Activated T-helper 1 cell treated with anti-CD3 and anti-CD28 coated beads, Interleukin-12 subunit alpha, Interleukin-12 subunit beta, Interleukin-2, Interleukin-4 antibody, amounts not matched to agents 30 ng/mL and 10 ng/mL and 1 ng/mL, durations not matched to agents 14 hours and 24 hours and 36 hours (primary cell): ENCODE data around the gene ITPR1. TPM values are rescaled to one million over a fixed set of nuclear protein-coding genes. Genes with fewer than 3 reads are reported as not detected.

Source experiments
- DNase-seq: peaks from one replicate; pipeline ENCODE4 v3.0.0; 2021; ENCODE audit warnings: low spot score
- H3K27ac Mint-ChIP-seq: one replicate; pipeline ENCODE4 v1.8.0; 2021; ENCODE audit warnings: mild to moderate bottlenecking, mixed read lengths
- H3K27me3 Mint-ChIP-seq: one replicate; pipeline ENCODE4 v1.8.0; 2022; ENCODE audit warnings: mild to moderate bottlenecking, moderate library complexity, mixed read lengths; ENCODE audit not compliant: insufficient read depth
- H3K36me3 Mint-ChIP-seq: one replicate; pipeline ENCODE4 v1.8.0; 2021; ENCODE audit warnings: low read depth, mixed read lengths
- H3K4me1 Mint-ChIP-seq: one replicate; pipeline ENCODE4 v1.8.0; 2021; ENCODE audit warnings: low read depth, mixed read lengths
- H3K4me3 Mint-ChIP-seq: one replicate; pipeline ENCODE4 v1.8.0; 2021; ENCODE audit warnings: mild to moderate bottlenecking, moderate library complexity, mixed read lengths
- H3K9me3 Mint-ChIP-seq: one replicate; pipeline ENCODE4 v1.8.0; 2021; ENCODE audit warnings: mixed read lengths
- intact Hi-C: fragments of 100-400 bp; cut with micrococcal nuclease; formaldehyde crosslinking; loops from one replicate; pipeline ENCODE4 v1.15.1; 2024
- total RNA-seq: library from RNA; stranded (reverse); gene quantifications from 2 replicates; pipeline ENCODE4 v1.2.3, GENCODE V29; 2022

The ITPR1 gene
- total RNA-seq, 1 donor from 2014 or later = 108 TPM

GRCh38 chr3:4466741-4467521 lies 26.2 kb upstream of the ITPR1 start, which contains the start of gene SUMF1:
SUMF1 (minus strand) TSS chr3:4467269; CDS start chr3:4467245, 24 bp downstream.
- intact Hi-C loops = loop anchor here (1.0 to 2.0 kb wide), 7 partner anchors 26 to 656 kb away; partner anchors contain the start of genes ARL8B, ITPR1 and SETMAR
- peak within 1 kb of the TSS; percentile 91 for H3K27ac Mint-ChIP-seq
- H3K27me3 Mint-ChIP-seq = peaks cover 2% of the 10 kb centered on the region
- H3K4me1 Mint-ChIP-seq = peaks cover 15% of the 10 kb centered on the region
- H3K9me3 Mint-ChIP-seq = no peaks in the 10 kb centered on the region
- peak within 1 kb of the TSS; percentile 95 for H3K4me3 Mint-ChIP-seq
- peak; percentile 68 for DNase-seq
- no peaks in the 10 kb centered on the region for H3K36me3 Mint-ChIP-seq

GRCh38 chr3:4467522-4467867 lies 25.7 kb upstream of the ITPR1 start:
- intact Hi-C loops = loop anchor here (1.0 to 2.0 kb wide), 7 partner anchors 26 to 655 kb away; partner anchors contain the start of genes ARL8B, ITPR1 and SETMAR
- H3K9me3 Mint-ChIP-seq = no peaks in the 10 kb centered on the region
- H3K4me1 Mint-ChIP-seq = peaks cover 13% of the 10 kb centered on the region

GRCh38 chr3:4471907-4472306 lies 21.2 kb upstream of the ITPR1 start:
- no peaks in the 10 kb centered on the region for H3K9me3 Mint-ChIP-seq
- H3K4me1 Mint-ChIP-seq = peaks cover 22% of the 10 kb centered on the region

More at GRCh38 chr3:4467522-4467867, 25.7 kb upstream of the ITPR1 start:
- Mint-ChIP-seq H3K4me3 (peak overlapping the region; percentile 95), H3K36me3 (no peaks in the 10 kb centered on the region), H3K27me3 (peaks cover 6% of the 10 kb centered on the region), H3K27ac (peak overlapping the region; percentile 91)
- no peak for DNase-seq

GRCh38 chr3:4472312-4472711 lies 20.8 kb upstream of the ITPR1 start:
- Mint-ChIP-seq H3K27me3 (peaks cover 11% of the 10 kb centered on the region), H3K27ac (no peak overlapping the region), H3K4me1 (peaks cover 20% of the 10 kb centered on the region), H3K36me3 (no peaks in the 10 kb centered on the region), H3K4me3 (no peak overlapping the region), H3K9me3 (no peaks in the 10 kb centered on the region)
- intact Hi-C loops = no loop called here
- no peak for DNase-seq

More at GRCh38 chr3:4471907-4472306, 21.2 kb upstream of the ITPR1 start:
- no peak for DNase-seq
- Mint-ChIP-seq H3K4me3 (no peak overlapping the region), H3K36me3 (no peaks in the 10 kb centered on the region), H3K27ac (no peak overlapping the region), H3K27me3 (peaks cover 11% of the 10 kb centered on the region)
- intact Hi-C loops = loop anchor here (1.0 kb wide), 1 partner anchor 121 kb away; no protein-coding TSS in a partner anchor

GRCh38 chr3:4472766-4473165 lies 20.4 kb upstream of the ITPR1 start:
- Mint-ChIP-seq H3K27ac (no peak overlapping the region), H3K4me1 (peaks cover 17% of the 10 kb centered on the region), H3K36me3 (no peaks in the 10 kb centered on the region), H3K27me3 (peaks cover 11% of the 10 kb centered on the region), H3K9me3 (no peaks in the 10 kb centered on the region), H3K4me3 (no peak overlapping the region)
- no peak for DNase-seq
- intact Hi-C loops = no loop called here

GRCh38 chr3:4474683-4475490 lies 18.3 kb upstream of the ITPR1 start:
- DNase-seq = peak; percentile 9
- Mint-ChIP-seq H3K9me3 (no peaks in the 10 kb centered on the region), H3K27me3 (peaks cover 22% of the 10 kb centered on the region), H3K36me3 (no peaks in the 10 kb centered on the region), H3K4me1 (peaks cover 17% of the 10 kb centered on the region), H3K4me3 (peak overlapping the region; percentile 8), H3K27ac (peak overlapping the region; percentile 62)
- intact Hi-C loops = loop anchor here (2.0 kb wide), 1 partner anchor 18 kb away; the partner anchor contains the start of gene ITPR1

- peaks cover 17% of the 10 kb centered on the region for H3K4me1 Mint-ChIP-seq
- peaks cover 23% of the 10 kb centered on the region for H3K27me3 Mint-ChIP-seq
- H3K27ac Mint-ChIP-seq = no peak overlapping the region
- intact Hi-C loops = loop anchor here (2.0 kb wide), 1 partner anchor 17 kb away; the partner anchor contains the start of gene ITPR1
- no peaks in the 10 kb centered on the region for H3K9me3 Mint-ChIP-seq
- H3K4me3 Mint-ChIP-seq = no peak overlapping the region
- H3K36me3 Mint-ChIP-seq = no peaks in the 10 kb centered on the region
- DNase-seq = no peak
Observed at GRCh38 chr3:4475804-4476203, 17.3 kb upstream of the ITPR1 start.

GRCh38 chr3:4476496-4476895 lies 16.7 kb upstream of the ITPR1 start:
- H3K27me3 Mint-ChIP-seq = peaks cover 23% of the 10 kb centered on the region
- no peaks in the 10 kb centered on the region for H3K36me3 Mint-ChIP-seq
- H3K4me1 Mint-ChIP-seq = peaks cover 17% of the 10 kb centered on the region
- H3K4me3 Mint-ChIP-seq = no peak overlapping the region
- H3K9me3 Mint-ChIP-seq = no peaks in the 10 kb centered on the region
- H3K27ac Mint-ChIP-seq = no peak overlapping the region
- intact Hi-C loops = no loop called here
- DNase-seq = no peak

- Mint-ChIP-seq H3K9me3 (no peaks in the 10 kb centered on the region), H3K27ac (no peak overlapping the region), H3K27me3 (peaks cover 19% of the 10 kb centered on the region), H3K4me1 (peaks cover 17% of the 10 kb centered on the region), H3K36me3 (no peaks in the 10 kb centered on the region), H3K4me3 (no peak overlapping the region)
- intact Hi-C loops = no loop called here
- no peak for DNase-seq
Observed at GRCh38 chr3:4478261-4478660, 14.9 kb upstream of the ITPR1 start.

GRCh38 chr3:4491855-4492207 lies 1.3 kb upstream of the ITPR1 start:
- no peaks in the 10 kb centered on the region for H3K9me3 Mint-ChIP-seq
- H3K4me3 Mint-ChIP-seq = peak overlapping the region; percentile 96
- peaks cover 41% of the 10 kb centered on the region for H3K27me3 Mint-ChIP-seq
- intact Hi-C loops = loop anchor here (2.0 to 10.0 kb wide), 5 partner anchors 17 to 631 kb away; partner anchors contain the start of gene ARL8B
- no peak overlapping the region for H3K27ac Mint-ChIP-seq
- peaks cover 47% of the 10 kb centered on the region for H3K4me1 Mint-ChIP-seq
- peaks cover 22% of the 10 kb centered on the region for H3K36me3 Mint-ChIP-seq
- DNase-seq = no peak

GRCh38 chr3:4492208-4493013 lies 737 bp upstream of the ITPR1 start:
- Mint-ChIP-seq H3K36me3 (peaks cover 27% of the 10 kb centered on the region), H3K9me3 (no peaks in the 10 kb centered on the region), H3K4me3 (peak overlapping the region; percentile 96), H3K27ac (peak overlapping the region; percentile 83), H3K27me3 (peaks cover 41% of the 10 kb centered on the region), H3K4me1 (peaks cover 53% of the 10 kb centered on the region)
- DNase-seq = peak; percentile 29
- intact Hi-C loops = loop anchor here (1.0 to 10.0 kb wide), 16 partner anchors 18 to 1313 kb away; partner anchors contain the start of genes ARL8B, CRBN, EDEM1 and SETMAR
